ELR (cell line): ENCODE results near the gene SMCP.

Experiments used
- DNase-seq: peaks from one replicate; pipeline ENCODE4 v3.0.0-alpha.2; 2015; ENCODE audit warnings: low read depth

The SMCP gene

DNA sequence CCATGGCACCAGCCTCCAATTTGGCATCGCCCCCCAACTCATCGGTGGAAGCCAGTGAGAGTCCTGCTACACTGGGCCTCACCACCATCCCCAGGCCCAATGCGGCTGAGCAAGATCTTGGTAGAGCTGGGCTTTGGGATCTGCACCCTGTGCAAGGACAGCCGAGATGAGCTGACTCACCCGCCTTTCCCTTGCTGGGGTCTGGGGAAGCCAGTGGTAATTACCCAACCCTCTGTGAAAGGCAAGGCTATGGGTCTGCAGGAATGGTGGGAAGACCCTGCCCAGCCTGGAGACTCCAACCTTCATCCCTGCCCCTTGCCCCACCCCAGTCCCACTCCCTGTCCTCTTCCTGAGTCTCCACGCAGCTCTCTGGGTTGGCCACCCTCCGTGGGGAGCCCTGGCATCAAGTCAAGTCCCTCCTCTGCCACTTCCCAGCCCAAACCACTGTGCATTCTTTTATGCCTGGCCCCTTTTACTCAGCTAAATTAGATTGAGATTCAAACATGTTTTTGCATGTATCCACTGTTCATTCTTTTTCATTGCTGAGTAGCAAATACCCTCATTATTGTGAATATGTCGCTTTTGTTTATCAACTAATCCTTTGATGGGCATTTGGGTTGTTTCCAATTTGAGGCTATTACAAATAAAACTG is 8.8 kb downstream of the SMCP start:
- DNase-seq: no peak

DNA sequence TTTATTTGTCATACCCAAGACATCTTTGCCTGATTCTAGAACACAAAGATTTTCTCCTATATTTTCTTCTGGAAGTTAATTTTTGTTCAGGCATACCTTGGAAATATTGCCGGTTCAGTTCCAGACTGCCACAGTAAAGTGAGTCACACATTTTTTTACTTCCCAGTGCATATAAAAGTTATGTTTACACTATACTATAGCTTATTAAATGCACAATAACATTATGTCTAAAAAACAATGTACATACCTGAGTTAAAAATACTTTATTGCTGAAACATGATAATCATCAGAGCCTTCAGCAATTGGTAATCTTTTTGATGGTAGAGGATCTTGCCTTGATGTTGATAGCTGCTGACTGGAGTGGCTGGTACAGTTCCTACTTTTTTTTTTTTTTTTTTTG is 10.0 kb downstream of the SMCP start:
- no peak for DNase-seq

DNA sequence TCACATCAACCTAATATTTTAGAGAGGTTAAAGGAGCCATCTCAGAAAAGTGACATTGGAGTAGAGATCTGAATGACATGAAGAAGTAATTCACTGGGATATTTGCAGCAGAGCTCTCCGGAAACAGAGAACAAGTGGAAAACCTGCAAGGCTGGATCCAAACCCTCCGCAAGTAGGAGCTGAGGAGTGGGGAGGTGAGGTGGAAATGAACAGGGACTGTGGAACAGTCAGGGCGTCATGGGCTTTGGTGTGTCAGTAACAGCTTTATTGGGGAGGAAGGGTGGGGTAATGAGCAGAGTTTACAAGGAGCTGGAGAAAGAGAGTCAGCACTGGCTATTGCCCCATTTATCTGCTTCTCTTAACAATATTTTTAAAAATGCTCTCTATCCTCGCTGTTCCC is 20.9 kb downstream of the SMCP start:
- DNase-seq: no peak

- no peak for DNase-seq
These were observed 21.8 kb downstream of the SMCP start for GRCh38 chr1:152899883-152900282.

DNA sequence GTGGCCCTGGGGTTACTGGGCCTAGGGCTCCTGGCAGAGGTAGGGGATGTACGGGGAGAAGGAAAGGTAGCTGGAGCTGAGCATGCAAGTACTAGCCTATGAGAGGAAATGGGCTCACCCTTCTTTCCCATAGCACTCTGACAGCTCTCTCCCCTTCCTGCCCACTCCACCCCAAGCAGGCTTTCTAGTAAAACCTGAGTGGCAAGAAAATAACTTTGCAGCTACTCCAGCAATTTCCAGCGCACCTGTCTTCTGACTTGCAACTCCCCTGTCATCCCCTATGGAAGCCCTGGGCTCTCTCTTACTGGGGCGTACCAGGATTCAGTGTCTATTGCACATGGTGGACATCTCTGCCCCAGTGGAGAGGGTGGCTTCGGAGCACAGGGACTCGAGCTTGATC is 23.5 kb downstream of the SMCP start:
- no peak for DNase-seq

DNA sequence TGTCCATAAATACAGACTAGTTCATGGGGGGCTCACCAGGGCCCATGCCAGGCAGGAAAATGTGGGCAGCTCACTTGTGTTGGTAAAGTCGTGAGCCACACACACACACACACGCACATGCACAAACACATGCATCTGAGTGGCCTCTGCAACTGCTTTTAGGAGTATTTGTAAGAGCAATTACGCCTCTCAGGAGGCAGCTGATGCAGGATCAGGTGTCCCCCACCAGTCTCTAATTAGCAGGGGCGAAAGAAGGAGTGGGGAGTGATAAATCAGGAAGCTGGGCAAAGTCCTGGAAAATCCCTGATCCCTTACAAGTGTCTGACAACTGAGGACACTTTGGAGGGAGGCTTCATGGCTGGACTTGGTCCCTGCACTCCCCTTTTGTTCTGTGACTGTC is 24.5 kb downstream of the SMCP start:
- no peak for DNase-seq

GRCh38 chr1:152904688-152905440 is 26.7 kb downstream of the SMCP start:
- no peak for DNase-seq

- DNase-seq: peak; percentile 99
These were observed 28.0 kb downstream of the SMCP start for GRCh38 chr1:152906023-152906565.

GRCh38 chr1:152907686-152908601 is 29.8 kb downstream of the SMCP start, which contains the start of gene IVL:
TSS of gene IVL (plus strand) at chr1:152908546. CDS start at chr1:152909798, 1,252 bp downstream.
- DNase-seq: peak; percentile 77

GRCh38 chr1:152909206-152909605 is 31.1 kb downstream of the SMCP start:
- DNase-seq: no peak

- no peak for DNase-seq
These were observed 34.3 kb downstream of the SMCP start for GRCh38 chr1:152912471-152912870.

GRCh38 chr1:152912900-152913299 is 34.8 kb downstream of the SMCP start:
- DNase-seq: no peak

- DNase-seq: peak; percentile 65
These were observed 39.7 kb downstream of the SMCP start for GRCh38 chr1:152917794-152918193.

GRCh38 chr1:152919071-152919470 is 40.9 kb downstream of the SMCP start:
- no peak for DNase-seq

DNA sequence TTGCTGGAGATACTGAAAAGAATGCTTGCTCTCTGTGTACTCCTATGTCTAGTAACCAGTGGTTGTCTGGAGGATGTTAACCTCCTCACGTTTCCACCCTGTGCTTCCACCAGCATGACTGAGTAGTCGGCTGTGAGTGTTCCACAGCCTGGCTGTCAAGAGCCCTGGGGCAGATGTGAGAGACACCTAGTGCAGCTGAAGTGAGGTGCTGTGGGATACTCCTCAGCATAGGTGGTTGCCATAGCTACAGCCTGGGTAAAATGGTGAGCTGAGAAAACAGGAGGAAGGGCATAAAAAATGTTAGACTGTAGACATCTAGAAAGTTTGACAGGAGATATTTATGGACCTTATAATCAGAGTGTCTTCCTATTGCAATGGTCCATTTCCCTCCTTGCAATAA is 46.1 kb downstream of the SMCP start:
- peak; percentile 31 for DNase-seq

DNA sequence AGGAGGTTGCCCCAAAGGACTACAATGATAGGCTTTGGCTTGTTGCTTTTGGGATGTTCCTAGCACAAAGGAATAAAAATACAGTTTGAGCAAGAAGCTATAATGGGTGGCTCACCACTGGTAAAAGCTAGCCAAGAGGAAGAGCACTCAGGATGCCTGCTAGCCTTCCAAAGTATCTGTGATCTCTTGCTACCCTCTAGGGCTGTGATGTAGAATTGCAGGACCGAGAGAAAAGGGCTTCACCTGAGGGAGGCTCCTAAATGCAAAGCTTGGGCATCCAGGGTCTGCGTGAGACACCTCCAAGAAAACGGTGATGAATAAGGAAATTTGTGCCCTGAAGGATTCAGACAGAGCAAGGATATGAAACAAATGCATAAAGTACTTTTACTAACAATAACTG is 48.0 kb downstream of the SMCP start:
- DNase-seq: peak; percentile 78

DNA sequence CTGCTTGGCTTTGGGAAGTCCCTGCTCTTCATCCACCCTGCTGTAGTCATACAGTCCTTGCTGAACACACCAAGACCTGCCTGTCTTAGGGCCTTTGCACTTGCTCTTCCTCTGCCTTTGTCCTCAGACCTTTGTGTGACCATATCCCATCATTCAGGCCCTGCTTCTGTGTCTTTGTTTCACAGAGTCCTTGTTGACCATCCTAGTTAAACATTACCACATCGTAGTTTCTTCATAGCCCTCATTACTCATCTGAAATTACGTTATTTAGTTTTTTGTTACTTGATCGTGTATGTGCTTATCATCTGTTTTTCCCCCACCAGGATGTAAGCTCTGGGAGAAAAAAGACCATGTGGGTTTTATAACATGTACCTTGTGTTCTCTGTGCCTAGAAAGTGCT is 50.5 kb downstream of the SMCP start:
- DNase-seq: no peak

DNA sequence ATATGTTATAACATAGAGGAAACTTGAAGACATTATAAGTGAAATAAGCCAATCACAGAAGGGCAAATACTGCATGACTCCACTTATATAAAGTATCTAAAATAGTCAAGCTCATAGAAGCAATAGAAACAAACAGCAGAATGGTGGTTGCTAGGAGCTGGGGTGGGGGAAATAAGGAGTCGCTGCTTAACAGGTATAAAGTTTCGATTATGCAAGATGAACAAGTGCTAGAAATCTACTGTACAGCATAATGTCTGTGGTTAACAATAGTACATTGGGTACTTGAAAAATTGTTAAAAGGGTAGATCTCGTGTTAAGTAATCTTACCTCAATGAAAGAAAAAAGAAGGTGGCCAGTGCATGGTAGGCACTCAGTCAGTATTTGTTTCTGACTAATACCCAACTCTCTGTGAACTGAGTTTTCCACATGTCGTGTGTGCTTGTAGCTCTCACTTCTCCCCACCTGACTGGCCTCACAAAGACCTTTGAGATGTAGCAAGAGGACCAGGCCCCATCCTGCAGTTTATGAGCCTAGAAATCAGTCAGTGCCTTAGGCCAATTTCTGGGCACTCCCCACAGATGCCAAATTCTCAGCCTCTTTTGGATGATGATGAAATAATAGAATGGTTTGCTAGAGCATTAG is 54.2 kb downstream of the SMCP start:
- DNase-seq: no peak

GRCh38 chr1:152933196-152933595 is 55.1 kb downstream of the SMCP start:
- no peak for DNase-seq
